ENCODE data around the gene KRT33A.

KRT33A gene

GRCh38 chr17:41327411-41328120, 23.1 kb downstream of the KRT33A start:
- FAIRE-seq = no peak

GRCh38 chr17:41326173-41327145, 24.2 kb downstream of the KRT33A start:
- FAIRE-seq = no peak

GRCh38 chr17:41325611-41326010, 25.0 kb downstream of the KRT33A start:
- FAIRE-seq = no peak

- no peak for FAIRE-seq
Measured at GRCh38 chr17:41325126-41325525, 25.5 kb downstream of the KRT33A start.

- FAIRE-seq = no peak
Measured at GRCh38 chr17:41324180-41325075, 26.2 kb downstream of the KRT33A start.

GRCh38 chr17:41322903-41323895, 27.4 kb downstream of the KRT33A start:
- no peak for FAIRE-seq

GRCh38 chr17:41322094-41322902, 28.3 kb downstream of the KRT33A start:
- FAIRE-seq = peak; percentile 32

GRCh38 chr17:41318231-41318630, 32.4 kb downstream of the KRT33A start:
- no peak for FAIRE-seq

- FAIRE-seq = no peak
Measured at GRCh38 chr17:41315814-41316445, 34.7 kb downstream of the KRT33A start.

GRCh38 chr17:41315204-41315794, 35.3 kb downstream of the KRT33A start, which contains the start of gene KRTAP17-1:
KRTAP17-1 (minus strand) TSS chr17:41315710; CDS start chr17:41315650, 60 bp downstream.
- no peak for FAIRE-seq

GRCh38 chr17:41311111-41311510, 39.5 kb downstream of the KRT33A start:
- FAIRE-seq = no peak

- FAIRE-seq = no peak
Measured at GRCh38 chr17:41308918-41309359, 41.7 kb downstream of the KRT33A start, which contains the start of gene KRTAP16-1. KRTAP16-1 (minus strand) TSS chr17:41309309; CDS start chr17:41309253, 56 bp downstream.

- no peak for FAIRE-seq
Measured at GRCh38 chr17:41308251-41308917, 42.2 kb downstream of the KRT33A start.

GRCh38 chr17:41307647-41308046, 43.0 kb downstream of the KRT33A start:
- FAIRE-seq = no peak

- FAIRE-seq = no peak
Measured at GRCh38 chr17:41304091-41304490, 46.5 kb downstream of the KRT33A start.

- no peak for FAIRE-seq
Measured at GRCh38 chr17:41302981-41303380, 47.6 kb downstream of the KRT33A start.

GRCh38 chr17:41301916-41302901, 48.4 kb downstream of the KRT33A start, which contains the start of gene KRTAP29-1:
KRTAP29-1 (minus strand) TSS chr17:41302851; CDS start chr17:41302851, 0 bp downstream.
- FAIRE-seq = no peak

Measured in TTC549 (cell line).